HEK293 (cell line): ENCODE results near the gene CDC37.

Experiments used
- BCL11B ChIP-seq: fragments of 450-650 bp; formaldehyde crosslinking; IDR thresholded peaks from 2 replicates; pipeline ENCODE4 v1.5.1; 2016; ENCODE audit warnings: low read depth, missing biosample characterization, missing genetic modification characterization
- EGR2 ChIP-seq: fragments of 450-650 bp; formaldehyde crosslinking; IDR thresholded peaks from 2 replicates; pipeline ENCODE4 v1.5.1; 2016; ENCODE audit warnings: low read depth, missing biosample characterization, missing genetic modification characterization
- HIC1 ChIP-seq: fragments of 450-650 bp; formaldehyde crosslinking; IDR thresholded peaks from 2 replicates; pipeline ENCODE4 v1.5.1; 2016; ENCODE audit warnings: missing biosample characterization, missing genetic modification characterization
- HOXA7 ChIP-seq: sonication (generic); formaldehyde crosslinking; IDR thresholded peaks from 2 replicates; pipeline ENCODE4 v1.8.1; 2022; ENCODE audit warnings: missing genetic modification reagents, borderline replicate concordance
- KLF8 ChIP-seq: fragments of 450-650 bp; formaldehyde crosslinking; IDR thresholded peaks from 2 replicates; pipeline ENCODE4 v1.5.1; 2016; ENCODE audit warnings: missing biosample characterization, missing genetic modification characterization
- KLF9 ChIP-seq: fragments of 450-650 bp; formaldehyde crosslinking; IDR thresholded peaks from 2 replicates; pipeline ENCODE4 v1.5.1; 2016; ENCODE audit warnings: missing biosample characterization, missing genetic modification characterization, low read depth
- MEIS1 ChIP-seq: sonication (generic); formaldehyde crosslinking; IDR thresholded peaks from 2 replicates; pipeline ENCODE4 v1.8.1; 2022; ENCODE audit warnings: missing genetic modification reagents, mild to moderate bottlenecking, borderline replicate concordance
- MYNN ChIP-seq: fragments of 450-650 bp; formaldehyde crosslinking; IDR thresholded peaks from 2 replicates; pipeline ENCODE4 v1.5.1; 2016; ENCODE audit warnings: missing biosample characterization, missing genetic modification characterization, borderline replicate concordance
- PRDM1 ChIP-seq: fragments of 450-650 bp; formaldehyde crosslinking; IDR thresholded peaks from 2 replicates; pipeline ENCODE4; 2016; ENCODE audit warnings: missing biosample characterization, missing genetic modification characterization
- SCRT2 ChIP-seq: fragments of 450-650 bp; formaldehyde crosslinking; IDR thresholded peaks from 2 replicates; pipeline ENCODE4 v1.5.1; 2016; ENCODE audit warnings: missing biosample characterization, missing genetic modification characterization
- SP2 ChIP-seq: fragments of 450-650 bp; formaldehyde crosslinking; IDR thresholded peaks from 2 replicates; pipeline ENCODE4 v1.5.1; 2016; ENCODE audit warnings: missing biosample characterization, missing genetic modification characterization
- SP7 ChIP-seq: fragments of 450-650 bp; formaldehyde crosslinking; IDR thresholded peaks from 2 replicates; pipeline ENCODE4 v1.5.1; 2016; ENCODE audit warnings: missing biosample characterization, missing genetic modification characterization
- ZEB2 ChIP-seq: fragments of 450-650 bp; formaldehyde crosslinking; IDR thresholded peaks from 2 replicates; pipeline ENCODE4 v1.5.1; 2016; ENCODE audit warnings: missing biosample characterization, missing genetic modification characterization
- ZFP41 ChIP-seq: fragments of 450-650 bp; formaldehyde crosslinking; IDR thresholded peaks from 2 replicates; pipeline ENCODE4 v1.5.1; 2016; ENCODE audit warnings: missing biosample characterization, missing genetic modification characterization, borderline replicate concordance
- ZNF133 ChIP-seq: fragments of 450-650 bp; formaldehyde crosslinking; IDR thresholded peaks from 2 replicates; pipeline ENCODE4 v1.5.1; 2016; ENCODE audit warnings: missing biosample characterization, missing genetic modification characterization
- ZNF138 ChIP-seq: fragments of 450-650 bp; formaldehyde crosslinking; IDR thresholded peaks from 2 replicates; pipeline ENCODE4 v1.5.1; 2016; ENCODE audit warnings: missing biosample characterization, missing genetic modification characterization, borderline replicate concordance
- ZNF140 ChIP-seq: fragments of 450-650 bp; formaldehyde crosslinking; IDR thresholded peaks from 2 replicates; pipeline ENCODE4 v1.5.1; 2016; ENCODE audit warnings: missing biosample characterization, missing genetic modification characterization
- ZNF16 ChIP-seq: fragments of 450-650 bp; formaldehyde crosslinking; IDR thresholded peaks from 2 replicates; pipeline ENCODE4 v1.5.1; 2016; ENCODE audit warnings: low read depth, missing biosample characterization, missing genetic modification characterization
- ZNF23 ChIP-seq: fragments of 450-650 bp; formaldehyde crosslinking; IDR thresholded peaks from 2 replicates; pipeline ENCODE4 v1.5.1; 2016; ENCODE audit warnings: missing biosample characterization, missing genetic modification characterization, borderline replicate concordance
- ZNF292 ChIP-seq: fragments of 450-650 bp; formaldehyde crosslinking; IDR thresholded peaks from 2 replicates; pipeline ENCODE4 v1.5.1; 2016; ENCODE audit warnings: low read depth, missing biosample characterization, missing genetic modification characterization, borderline replicate concordance
- ZNF449 ChIP-seq: fragments of 450-650 bp; formaldehyde crosslinking; IDR thresholded peaks from 2 replicates; pipeline ENCODE4 v1.5.1; 2017; ENCODE audit warnings: missing biosample characterization, mild to moderate bottlenecking, missing genetic modification characterization, moderate library complexity
- ZNF521 ChIP-seq: fragments of 450-650 bp; formaldehyde crosslinking; IDR thresholded peaks from 2 replicates; pipeline ENCODE4 v1.5.1; 2017; ENCODE audit warnings: missing biosample characterization, mild to moderate bottlenecking, missing genetic modification characterization
- ZNF530 ChIP-seq: fragments of 450-650 bp; formaldehyde crosslinking; IDR thresholded peaks from 2 replicates; pipeline ENCODE4 v1.5.1; 2016; ENCODE audit warnings: low read depth, missing biosample characterization, missing genetic modification characterization
- ZNF571 ChIP-seq: fragments of 450-650 bp; formaldehyde crosslinking; IDR thresholded peaks from 2 replicates; pipeline ENCODE4 v1.5.0; 2017; ENCODE audit warnings: missing biosample characterization, missing genetic modification characterization
- ZNF670 ChIP-seq: fragments of 450-650 bp; formaldehyde crosslinking; IDR thresholded peaks from 2 replicates; pipeline ENCODE4 v1.5.1; 2016; ENCODE audit warnings: missing biosample characterization, missing genetic modification characterization, low read depth
- ZNF785 ChIP-seq: fragments of 450-650 bp; formaldehyde crosslinking; IDR thresholded peaks from 2 replicates; pipeline ENCODE4 v1.5.1; 2016; ENCODE audit warnings: missing biosample characterization, missing genetic modification characterization
- ZNF792 ChIP-seq: fragments of 450-650 bp; formaldehyde crosslinking; IDR thresholded peaks from 2 replicates; pipeline ENCODE4 v1.5.1; 2016; ENCODE audit warnings: missing biosample characterization, missing genetic modification characterization
- ZNF837 ChIP-seq: fragments of 450-650 bp; formaldehyde crosslinking; IDR thresholded peaks from 2 replicates; pipeline ENCODE4 v1.5.1; 2016; ENCODE audit warnings: missing biosample characterization, missing genetic modification characterization
- ZSCAN30 ChIP-seq: fragments of 450-650 bp; IDR thresholded peaks from 2 replicates; pipeline ENCODE4 v1.5.1; 2018; ENCODE audit warnings: missing biosample characterization, mild to moderate bottlenecking, missing genetic modification characterization, moderate library complexity
- TF ChIP-seq, protein P1 (sequence below): fragments of 450-650 bp; formaldehyde crosslinking; IDR thresholded peaks from 2 replicates; pipeline ENCODE4 v1.5.1; 2016; ENCODE audit warnings: missing biosample characterization, missing genetic modification characterization
- TF ChIP-seq, protein P2 (sequence below): fragments of 450-650 bp; formaldehyde crosslinking; IDR thresholded peaks from 2 replicates; pipeline ENCODE4 v1.5.1; 2016; ENCODE audit warnings: missing biosample characterization, missing genetic modification characterization, low read depth
- TF ChIP-seq, protein P3 (sequence below): fragments of 450-650 bp; formaldehyde crosslinking; IDR thresholded peaks from 2 replicates; pipeline ENCODE4 v1.5.1; 2016; ENCODE audit warnings: missing biosample characterization, missing genetic modification characterization, borderline replicate concordance

CDC37 gene

GRCh38 chr19:10380313-10381102, 22.8 kb downstream of the CDC37 start, which contains the start of gene TYK2 (continued):
- TF ChIP-seq ZNF785 (tag by site-specific recombination), result no peak
- TF ChIP-seq ZNF133, result no peak
- TF ChIP-seq SCRT2 (tag by site-specific recombination), result no peak
- no peak for TF ChIP-seq HOXA7 (CRISPR knock-in tag)
- TF ChIP-seq ZNF16 (tag by site-specific recombination), result no peak
- TF ChIP-seq, protein P1, sequence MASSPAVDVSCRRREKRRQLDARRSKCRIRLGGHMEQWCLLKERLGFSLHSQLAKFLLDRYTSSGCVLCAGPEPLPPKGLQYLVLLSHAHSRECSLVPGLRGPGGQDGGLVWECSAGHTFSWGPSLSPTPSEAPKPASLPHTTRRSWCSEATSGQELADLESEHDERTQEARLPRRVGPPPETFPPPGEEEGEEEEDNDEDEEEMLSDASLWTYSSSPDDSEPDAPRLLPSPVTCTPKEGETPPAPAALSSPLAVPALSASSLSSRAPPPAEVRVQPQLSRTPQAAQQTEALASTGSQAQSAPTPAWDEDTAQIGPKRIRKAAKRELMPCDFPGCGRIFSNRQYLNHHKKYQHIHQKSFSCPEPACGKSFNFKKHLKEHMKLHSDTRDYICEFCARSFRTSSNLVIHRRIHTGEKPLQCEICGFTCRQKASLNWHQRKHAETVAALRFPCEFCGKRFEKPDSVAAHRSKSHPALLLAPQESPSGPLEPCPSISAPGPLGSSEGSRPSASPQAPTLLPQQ (tag by site-specific recombination), result peak; percentile 44
- peak; percentile 43 for TF ChIP-seq ZNF792 (tag by site-specific recombination)
- no peak for TF ChIP-seq ZNF140 (tag by site-specific recombination)
- TF ChIP-seq ZNF292 (tag by site-specific recombination), result no peak
- TF ChIP-seq SP7, result peak; percentile 74
- TF ChIP-seq ZNF670 (tag by site-specific recombination), result no peak
- no peak for TF ChIP-seq ZNF23
- no peak for TF ChIP-seq PRDM1 (tag by site-specific recombination)
- no peak; the same call in none of the 2 replicates for TF ChIP-seq KLF8 (tag by site-specific recombination)
- TF ChIP-seq ZNF530 (tag by site-specific recombination), result no peak
- no peak for TF ChIP-seq MYNN (tag by site-specific recombination)
- TF ChIP-seq, protein P2, sequence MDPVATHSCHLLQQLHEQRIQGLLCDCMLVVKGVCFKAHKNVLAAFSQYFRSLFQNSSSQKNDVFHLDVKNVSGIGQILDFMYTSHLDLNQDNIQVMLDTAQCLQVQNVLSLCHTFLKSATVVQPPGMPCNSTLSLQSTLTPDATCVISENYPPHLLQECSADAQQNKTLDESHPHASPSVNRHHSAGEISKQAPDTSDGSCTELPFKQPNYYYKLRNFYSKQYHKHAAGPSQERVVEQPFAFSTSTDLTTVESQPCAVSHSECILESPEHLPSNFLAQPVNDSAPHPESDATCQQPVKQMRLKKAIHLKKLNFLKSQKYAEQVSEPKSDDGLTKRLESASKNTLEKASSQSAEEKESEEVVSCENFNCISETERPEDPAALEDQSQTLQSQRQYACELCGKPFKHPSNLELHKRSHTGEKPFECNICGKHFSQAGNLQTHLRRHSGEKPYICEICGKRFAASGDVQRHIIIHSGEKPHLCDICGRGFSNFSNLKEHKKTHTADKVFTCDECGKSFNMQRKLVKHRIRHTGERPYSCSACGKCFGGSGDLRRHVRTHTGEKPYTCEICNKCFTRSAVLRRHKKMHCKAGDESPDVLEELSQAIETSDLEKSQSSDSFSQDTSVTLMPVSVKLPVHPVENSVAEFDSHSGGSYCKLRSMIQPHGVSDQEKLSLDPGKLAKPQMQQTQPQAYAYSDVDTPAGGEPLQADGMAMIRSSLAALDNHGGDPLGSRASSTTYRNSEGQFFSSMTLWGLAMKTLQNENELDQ (tag by site-specific recombination), result no peak
- TF ChIP-seq KLF9 (tag by site-specific recombination), result peak; percentile 59
- TF ChIP-seq BCL11B, result peak; percentile 68; the same call in 1 of the 2 replicates
- peak; percentile 80 for TF ChIP-seq EGR2 (tag by site-specific recombination)
- TF ChIP-seq SP2 (tag by site-specific recombination), result peak; percentile 100
- peak; percentile 80 for TF ChIP-seq ZEB2 (tag by site-specific recombination)
- no peak for TF ChIP-seq ZFP41
- TF ChIP-seq, protein P3, sequence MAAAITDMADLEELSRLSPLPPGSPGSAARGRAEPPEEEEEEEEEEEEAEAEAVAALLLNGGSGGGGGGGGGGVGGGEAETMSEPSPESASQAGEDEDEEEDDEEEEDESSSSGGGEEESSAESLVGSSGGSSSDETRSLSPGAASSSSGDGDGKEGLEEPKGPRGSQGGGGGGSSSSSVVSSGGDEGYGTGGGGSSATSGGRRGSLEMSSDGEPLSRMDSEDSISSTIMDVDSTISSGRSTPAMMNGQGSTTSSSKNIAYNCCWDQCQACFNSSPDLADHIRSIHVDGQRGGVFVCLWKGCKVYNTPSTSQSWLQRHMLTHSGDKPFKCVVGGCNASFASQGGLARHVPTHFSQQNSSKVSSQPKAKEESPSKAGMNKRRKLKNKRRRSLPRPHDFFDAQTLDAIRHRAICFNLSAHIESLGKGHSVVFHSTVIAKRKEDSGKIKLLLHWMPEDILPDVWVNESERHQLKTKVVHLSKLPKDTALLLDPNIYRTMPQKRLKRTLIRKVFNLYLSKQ (tag by site-specific recombination), result no peak
- 0 out of 2 replicates have a peak, but pooled peaks have one; percentile 11 for TF ChIP-seq ZSCAN30 (tag by site-specific recombination)
- peak; percentile 63; the same call in 1 of the 2 replicates for TF ChIP-seq HIC1 (tag by site-specific recombination)
- no peak for TF ChIP-seq MEIS1 (CRISPR knock-in tag)
- no peak for TF ChIP-seq ZNF449 (tag by site-specific recombination)
- TF ChIP-seq ZNF571, result no peak
- no peak for TF ChIP-seq ZNF138
- TF ChIP-seq ZNF521 (tag by site-specific recombination), result no peak
- no peak for TF ChIP-seq ZNF837 (tag by site-specific recombination)
